Heart left ventricle (tissue), 13 donors: Measurements from ENCODE around the gene GRK3.

Experiments used
- CTCF ChIP-seq, 12 donors: fragments of 200-600 bp; sonication (generic) in 4 of 12; IDR thresholded peaks; one replicate each; pipeline versions ENCODE4 v1.5.0 to v1.8.0; 2018 to 2022; ENCODE audit warnings: antibody characterized with exemption in 12 of 12, mild to moderate bottlenecking in 5 of 12
- POLR2A ChIP-seq, 2 donors: fragments of 450-650 bp; IDR thresholded peaks; one replicate each; pipeline ENCODE4 v1.6.1; 2017; ENCODE audit warnings: antibody characterized with exemption in 2 of 2, mild to moderate bottlenecking in 2 of 2, moderate library complexity in 2 of 2
- donor health status: ischemic (EF 13 %, LVEDD 7.1; RV severe dilation, severe dysfunction).
- donor health status: DM: no; HTN: yes; CAD: no.
- donor health status: DM: no; HTN: no; CAD: no.
- donor health status: ischemic (EF 25% LVEDD 6.9; RV normal size, moderate dysfunction).
- donor health status: ischemic (EF 25% LVEDD 5.7; RV mildly dilated, moderate dysfunction).
- donor health status: ischemic (EF 35%, LVEDD 5.7; RV mildly dilated, moderate dysfunction).
- donor health status: nonischemic (EF 11% LVEDD 7.7; RV severe dilation, severe dysfunction).
- donor health status: DM: yes; HTN: yes; CAD: no.
- donor health status: PGD.
- donor health status: ischemic (EF 29% LVEDD 5.4; RV normal size, mild dysfunction).
- donor health status: nonischemic (EF 23%, LVEDD 6.1; RV moderate dilation, normal function).

- TF ChIP-seq POLR2A (IDR thresholded peaks at IDR 0.05) (no peak), CTCF (IDR thresholded peaks at IDR 0.05) (no peak)
Measured at GRCh38 chr22:25751174-25751581, 186.7 kb downstream of the GRK3 start.
